C4-2B (cell line): Measurements from ENCODE around the gene SLC35F3.

ENCODE experiments used
- CTCF ChIP-seq: fragments of 450-650 bp; conservative IDR thresholded peaks from 2 replicates; pipeline ENCODE4 v1.5.1; 2017; ENCODE audit warnings: mild to moderate bottlenecking
- ZFX ChIP-seq: fragments of 450-650 bp; IDR thresholded peaks from 2 replicates; pipeline ENCODE4 v1.6.1; 2017

GRCh38 chr1:233951804-233952203 is 47.3 kb downstream of the SLC35F3 start:
- TF ChIP-seq CTCF (no peak), ZFX (no peak)
